SH-SY5Y (cell line): ENCODE results near the gene SORT1.

ENCODE experiments used
- GATA2 ChIP-seq: IDR thresholded peaks from 2 replicates; pipeline ENCODE4 v1.6.1; 2011; ENCODE audit warnings: mild to moderate bottlenecking, low read depth, low read length
- GATA3 ChIP-seq: IDR thresholded peaks from 2 replicates; pipeline ENCODE4 v1.6.1; 2011; ENCODE audit warnings: low read depth, mild to moderate bottlenecking, low read length, moderate library complexity

DNA sequence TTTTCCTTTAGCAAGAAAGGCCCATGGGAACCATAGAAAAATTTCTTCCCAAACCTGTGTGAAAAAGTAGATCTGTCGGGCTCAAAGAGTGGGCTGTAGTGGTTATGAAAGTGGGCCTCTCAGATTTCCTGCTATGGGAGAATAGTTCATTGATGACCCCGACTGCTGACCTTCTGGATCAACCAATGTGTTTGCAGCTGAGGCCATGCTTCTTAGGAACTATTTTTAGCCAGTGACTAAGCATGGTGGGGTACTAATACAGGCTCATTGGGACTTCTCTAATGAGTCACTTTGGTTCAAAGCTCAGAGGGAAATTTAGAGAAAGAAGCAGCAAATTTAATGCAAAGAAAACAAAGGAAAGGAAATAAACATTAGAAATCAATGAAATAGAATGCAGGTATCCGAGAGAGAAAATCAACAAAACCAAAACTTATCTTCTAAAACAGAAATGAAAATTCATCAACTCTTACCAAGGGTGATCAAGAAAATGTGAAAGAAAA lies 41.1 kb upstream of the SORT1 start:
- TF ChIP-seq GATA2 (no peak), GATA3 (no peak)
